Activated naive CD8-positive, alpha-beta T cell treated with anti-CD3 and anti-CD28 coated beads, Interleukin-2, amount 10 ng/mL, durations not matched to agents 7 days and 5 days (primary cell): Measurements from ENCODE around the gene USP15. TPM values are rescaled to one million over a fixed set of nuclear protein-coding genes. Genes with fewer than 3 reads are reported as not detected.

ENCODE experiments used
- ATAC-seq: fragments of 150-1000 bp; cut with Tn5 transposase; one replicate; pipeline ENCODE4 v1.10.0; 2021; ENCODE audit warnings: low read depth, moderate library complexity
- POLR2A ChIA-PET: fragments of 350-600 bp; sonication (Branson Sonifier 250); formaldehyde crosslinking; loops from one replicate; lab custom pipeline; 2021; ENCODE audit warnings: antibody characterized with exemption; lab: Charles Lee
- DNase-seq: peaks from one replicate; pipeline ENCODE4 v3.0.0; 2021
- H3K27ac Mint-ChIP-seq: one replicate; pipeline ENCODE4 v1.8.0; 2022; ENCODE audit warnings: mild to moderate bottlenecking, mixed read lengths
- H3K27me3 Mint-ChIP-seq: one replicate; pipeline ENCODE4 v1.8.0; 2022; ENCODE audit warnings: mild to moderate bottlenecking, moderate library complexity, mixed read lengths
- H3K36me3 Mint-ChIP-seq: one replicate; pipeline ENCODE4 v1.8.0; 2021; ENCODE audit warnings: mild to moderate bottlenecking, mixed read lengths
- H3K4me1 Mint-ChIP-seq: one replicate; pipeline ENCODE4 v1.8.0; 2021; ENCODE audit warnings: mixed read lengths
- H3K4me3 Mint-ChIP-seq: one replicate; pipeline ENCODE4 v1.8.0; 2022; ENCODE audit warnings: mild to moderate bottlenecking, moderate library complexity, mixed read lengths
- H3K9me3 Mint-ChIP-seq: one replicate; pipeline ENCODE4 v1.8.0; 2021; ENCODE audit warnings: mixed read lengths
- total RNA-seq, 2 experiments: library from RNA; stranded (reverse); gene quantifications; one replicate each; pipeline ENCODE4 v1.2.3, GENCODE V29; 2021

The USP15 gene
- total RNA-seq, 2 experiments from 2014 or later, result 163 TPM

GRCh38 chr12:62294378-62294777, 34.2 kb downstream of the USP15 start:
- peaks cover 14% of the 10 kb centered on the region for H3K9me3 Mint-ChIP-seq
- H3K27ac Mint-ChIP-seq, result no peak overlapping the region
- DNase-seq (no peak), ATAC-seq (no peak)
- H3K4me1 Mint-ChIP-seq, result peaks cover 52% of the 10 kb centered on the region
- H3K4me3 Mint-ChIP-seq, result no peak overlapping the region
- peaks cover 74% of the 10 kb centered on the region for H3K36me3 Mint-ChIP-seq
- H3K27me3 Mint-ChIP-seq, result no peaks in the 10 kb centered on the region
- POLR2A ChIA-PET, result no interaction called here

- DNase-seq (no peak), ATAC-seq (no peak)
- Mint-ChIP-seq H3K27me3 (no peaks in the 10 kb centered on the region), H3K4me3 (no peak overlapping the region), H3K9me3 (peaks cover 1% of the 10 kb centered on the region), H3K36me3 (peaks cover 71% of the 10 kb centered on the region), H3K27ac (peak overlapping the region; percentile 33), H3K4me1 (peaks cover 47% of the 10 kb centered on the region)
- POLR2A ChIA-PET, result no interaction called here
Measured at GRCh38 chr12:62296001-62296400, 35.8 kb downstream of the USP15 start.

- Mint-ChIP-seq H3K27ac (peak overlapping the region; percentile 70), H3K4me1 (peaks cover 51% of the 10 kb centered on the region), H3K4me3 (no peak overlapping the region)
Measured at GRCh38 chr12:62297321-62297720, 37.1 kb downstream of the USP15 start.

GRCh38 chr12:62299617-62300016, 39.4 kb downstream of the USP15 start:
- ATAC-seq (no peak), DNase-seq (no peak)
- Mint-ChIP-seq H3K36me3 (peaks cover 84% of the 10 kb centered on the region), H3K27ac (no peak overlapping the region), H3K4me3 (no peak overlapping the region), H3K27me3 (no peaks in the 10 kb centered on the region), H3K4me1 (peaks cover 46% of the 10 kb centered on the region), H3K9me3 (peaks cover 7% of the 10 kb centered on the region)
- POLR2A ChIA-PET, result no interaction called here

More at GRCh38 chr12:62297321-62297720, 37.1 kb downstream of the USP15 start:
- Mint-ChIP-seq H3K27me3 (no peaks in the 10 kb centered on the region), H3K9me3 (peaks cover 1% of the 10 kb centered on the region), H3K36me3 (peaks cover 75% of the 10 kb centered on the region)
- POLR2A ChIA-PET, result interaction anchor here (0.6 kb wide), 1 partner anchor 19 kb away, joined by 4 read pairs; no protein-coding TSS in a partner anchor
- ATAC-seq (no peak), DNase-seq (no peak)

- H3K27ac Mint-ChIP-seq, result no peak overlapping the region
- H3K9me3 Mint-ChIP-seq, result peaks cover 11% of the 10 kb centered on the region
- peaks cover 40% of the 10 kb centered on the region for H3K4me1 Mint-ChIP-seq
- no peak overlapping the region for H3K4me3 Mint-ChIP-seq
- DNase-seq (no peak), ATAC-seq (no peak)
- POLR2A ChIA-PET, result no interaction called here
- peaks cover 84% of the 10 kb centered on the region for H3K36me3 Mint-ChIP-seq
- no peaks in the 10 kb centered on the region for H3K27me3 Mint-ChIP-seq
Measured at GRCh38 chr12:62301080-62301798, 41.0 kb downstream of the USP15 start.

GRCh38 chr12:62301799-62302133, 41.6 kb downstream of the USP15 start:
- Mint-ChIP-seq H3K36me3 (peaks cover 83% of the 10 kb centered on the region), H3K9me3 (peaks cover 11% of the 10 kb centered on the region), H3K4me3 (no peak overlapping the region), H3K27me3 (no peaks in the 10 kb centered on the region), H3K4me1 (peaks cover 39% of the 10 kb centered on the region), H3K27ac (no peak overlapping the region)
- POLR2A ChIA-PET, result no interaction called here
- no peak for ATAC-seq
- DNase-seq, result no peak

- peaks cover 38% of the 10 kb centered on the region for H3K4me1 Mint-ChIP-seq
- DNase-seq (no peak), ATAC-seq (no peak)
- H3K27me3 Mint-ChIP-seq, result no peaks in the 10 kb centered on the region
- peaks cover 77% of the 10 kb centered on the region for H3K36me3 Mint-ChIP-seq
- H3K9me3 Mint-ChIP-seq, result peaks cover 11% of the 10 kb centered on the region
- POLR2A ChIA-PET, result no interaction called here
- H3K4me3 Mint-ChIP-seq, result no peak overlapping the region
- no peak overlapping the region for H3K27ac Mint-ChIP-seq
Measured at GRCh38 chr12:62304560-62304959, 44.4 kb downstream of the USP15 start.

- peaks cover 11% of the 10 kb centered on the region for H3K9me3 Mint-ChIP-seq
- no peak overlapping the region for H3K4me3 Mint-ChIP-seq
- H3K27me3 Mint-ChIP-seq, result no peaks in the 10 kb centered on the region
- peaks cover 76% of the 10 kb centered on the region for H3K36me3 Mint-ChIP-seq
- DNase-seq, result no peak
- H3K27ac Mint-ChIP-seq, result no peak overlapping the region
- H3K4me1 Mint-ChIP-seq, result peaks cover 35% of the 10 kb centered on the region
- POLR2A ChIA-PET, result no interaction called here
- ATAC-seq, result no peak
Measured at GRCh38 chr12:62305778-62306177, 45.6 kb downstream of the USP15 start.

- Mint-ChIP-seq H3K9me3 (peaks cover 10% of the 10 kb centered on the region), H3K27me3 (no peaks in the 10 kb centered on the region), H3K27ac (no peak overlapping the region), H3K4me3 (no peak overlapping the region), H3K36me3 (peaks cover 75% of the 10 kb centered on the region), H3K4me1 (peaks cover 32% of the 10 kb centered on the region)
- ATAC-seq, result no peak
- POLR2A ChIA-PET, result no interaction called here
- DNase-seq, result no peak
Measured at GRCh38 chr12:62306569-62307530, 46.6 kb downstream of the USP15 start.

- Mint-ChIP-seq H3K36me3 (peaks cover 69% of the 10 kb centered on the region), H3K9me3 (peaks cover 6% of the 10 kb centered on the region), H3K4me3 (no peak overlapping the region), H3K27me3 (no peaks in the 10 kb centered on the region), H3K4me1 (peaks cover 30% of the 10 kb centered on the region), H3K27ac (no peak overlapping the region)
- POLR2A ChIA-PET, result no interaction called here
- DNase-seq (no peak), ATAC-seq (no peak)
Measured at GRCh38 chr12:62308201-62308600, 48.0 kb downstream of the USP15 start.

- ATAC-seq, result no peak
- Mint-ChIP-seq H3K4me1 (peaks cover 28% of the 10 kb centered on the region), H3K36me3 (peaks cover 45% of the 10 kb centered on the region), H3K27me3 (no peaks in the 10 kb centered on the region), H3K27ac (no peak overlapping the region), H3K4me3 (no peak overlapping the region), H3K9me3 (peaks cover 2% of the 10 kb centered on the region)
- no peak for DNase-seq
- POLR2A ChIA-PET, result no interaction called here
Measured at GRCh38 chr12:62313727-62314380, 53.6 kb downstream of the USP15 start.

GRCh38 chr12:62317017-62317416, 56.8 kb downstream of the USP15 start:
- ATAC-seq (no peak), DNase-seq (no peak)
- Mint-ChIP-seq H3K27ac (no peak overlapping the region), H3K9me3 (peaks cover 4% of the 10 kb centered on the region), H3K27me3 (no peaks in the 10 kb centered on the region), H3K4me3 (no peak overlapping the region), H3K36me3 (peaks cover 43% of the 10 kb centered on the region), H3K4me1 (peaks cover 22% of the 10 kb centered on the region)
- POLR2A ChIA-PET, result no interaction called here

GRCh38 chr12:62319058-62319457, 58.9 kb downstream of the USP15 start:
- Mint-ChIP-seq H3K4me1 (peaks cover 30% of the 10 kb centered on the region), H3K27me3 (no peaks in the 10 kb centered on the region), H3K9me3 (peaks cover 4% of the 10 kb centered on the region), H3K36me3 (peaks cover 57% of the 10 kb centered on the region), H3K27ac (peak overlapping the region; percentile 27), H3K4me3 (no peak overlapping the region)
- ATAC-seq (no peak), DNase-seq (no peak)
- POLR2A ChIA-PET, result no interaction called here
